Inflammatory macrophage treated with lipopolysaccharide for 4 hours (primary cell): ENCODE data around the gene ARFIP2.
"Not testable (repeated sequence)": the region's sequence is repeated elsewhere in the genome, so short reads cannot be mapped to it uniquely, and the experiment has no call there.

Experiments
- DNase-seq: peaks from one replicate; pipeline ENCODE4 v3.0.0-alpha.2; 2020

The ARFIP2 gene

GRCh38 chr11:6481012-6481923 lies at the start of gene ARFIP2, which contains the start of gene TIMM10B:
Gene ARFIP2 (minus strand): TSS chr11:6481331. CDS start chr11:6480421, 910 bp downstream.
Gene TIMM10B (plus strand): TSS chr11:6481501. CDS start chr11:6481517, 16 bp downstream.
- DNase-seq: peak; percentile 100

GRCh38 chr11:6530848-6531247 lies 49.7 kb upstream of the ARFIP2 start:
- DNase-seq: no peak

GRCh38 chr11:6529266-6529665 lies 48.1 kb upstream of the ARFIP2 start:
- DNase-seq: no peak

GRCh38 chr11:6526411-6527135 lies 45.4 kb upstream of the ARFIP2 start:
- no peak for DNase-seq

GRCh38 chr11:6523253-6523652 lies 42.1 kb upstream of the ARFIP2 start:
- DNase-seq: no peak

- not testable (repeated sequence) for DNase-seq
Measured at GRCh38 chr11:6521946-6522345, 40.8 kb upstream of the ARFIP2 start.

- DNase-seq: no peak
Measured at GRCh38 chr11:6520265-6520664, 39.1 kb upstream of the ARFIP2 start.

- no peak for DNase-seq
Measured at GRCh38 chr11:6516865-6517264, 35.7 kb upstream of the ARFIP2 start.

- peak; percentile 54 for DNase-seq
Measured at GRCh38 chr11:6505577-6506240, 24.6 kb upstream of the ARFIP2 start.

- no peak for DNase-seq
Measured at GRCh38 chr11:6504166-6504565, 23.0 kb upstream of the ARFIP2 start.

- DNase-seq: no peak
Measured at GRCh38 chr11:6502382-6502781, 21.3 kb upstream of the ARFIP2 start.

GRCh38 chr11:6498544-6498943 lies 17.4 kb upstream of the ARFIP2 start:
- no peak for DNase-seq

- DNase-seq: no peak
Measured at GRCh38 chr11:6498121-6498520, 17.0 kb upstream of the ARFIP2 start.

- DNase-seq: no peak
Measured at GRCh38 chr11:6497069-6497839, 16.1 kb upstream of the ARFIP2 start, which contains the start of gene DNHD1. Gene DNHD1 (plus strand): TSS chr11:6497280. CDS start chr11:6498216, 936 bp downstream.

GRCh38 chr11:6489306-6489705 lies 8.2 kb upstream of the ARFIP2 start:
- no peak for DNase-seq

- no peak for DNase-seq
Measured at GRCh38 chr11:6488821-6489220, 7.7 kb upstream of the ARFIP2 start.

- DNase-seq: no peak
Measured at GRCh38 chr11:6488342-6488741, 7.2 kb upstream of the ARFIP2 start.

- no peak for DNase-seq
Measured at GRCh38 chr11:6486938-6487337, 5.8 kb upstream of the ARFIP2 start.

- DNase-seq: no peak
Measured at GRCh38 chr11:6486256-6486655, 5.1 kb upstream of the ARFIP2 start.

- no peak for DNase-seq
Measured at GRCh38 chr11:6485661-6486060, 4.5 kb upstream of the ARFIP2 start.

- DNase-seq: peak; percentile 5
Measured at GRCh38 chr11:6483015-6483414, 1.9 kb upstream of the ARFIP2 start.

- DNase-seq: peak; percentile 71
Measured at GRCh38 chr11:6482441-6482840, 1.3 kb upstream of the ARFIP2 start.

GRCh38 chr11:6481924-6482275 lies 769 bp upstream of the ARFIP2 start:
- DNase-seq: no peak
